ENCODE measurements around the gene HYAL2.

HYAL2 gene

DNA sequence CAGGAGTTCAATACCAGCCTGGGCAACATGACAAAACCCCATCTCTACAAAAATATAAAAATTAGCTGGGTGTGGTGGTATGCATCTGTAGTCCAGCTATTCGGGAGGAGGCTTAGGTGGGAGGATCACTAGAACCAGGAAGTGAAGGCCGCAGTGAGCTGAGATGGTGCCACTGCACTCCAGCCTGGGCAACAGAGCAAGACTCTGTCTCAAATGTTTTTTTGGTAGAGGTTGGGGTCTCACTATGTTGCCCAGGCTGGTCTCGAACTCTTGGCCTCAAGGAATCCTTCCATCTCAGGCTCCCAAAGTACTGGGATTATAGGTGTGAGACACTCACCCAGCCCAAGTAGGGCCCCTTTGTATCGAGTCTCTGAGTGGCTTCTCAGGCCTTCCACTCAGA, 28.5 kb downstream of the HYAL2 start:
- ATAC-seq, result no peak
- no peak for TF ChIP-seq OSR1 (CRISPR knock-in tag; IDR thresholded peaks at IDR 0.05)
- no peak for TF ChIP-seq CSDC2 (CRISPR knock-in tag; IDR thresholded peaks at IDR 0.05)
- TF ChIP-seq, protein P1, sequence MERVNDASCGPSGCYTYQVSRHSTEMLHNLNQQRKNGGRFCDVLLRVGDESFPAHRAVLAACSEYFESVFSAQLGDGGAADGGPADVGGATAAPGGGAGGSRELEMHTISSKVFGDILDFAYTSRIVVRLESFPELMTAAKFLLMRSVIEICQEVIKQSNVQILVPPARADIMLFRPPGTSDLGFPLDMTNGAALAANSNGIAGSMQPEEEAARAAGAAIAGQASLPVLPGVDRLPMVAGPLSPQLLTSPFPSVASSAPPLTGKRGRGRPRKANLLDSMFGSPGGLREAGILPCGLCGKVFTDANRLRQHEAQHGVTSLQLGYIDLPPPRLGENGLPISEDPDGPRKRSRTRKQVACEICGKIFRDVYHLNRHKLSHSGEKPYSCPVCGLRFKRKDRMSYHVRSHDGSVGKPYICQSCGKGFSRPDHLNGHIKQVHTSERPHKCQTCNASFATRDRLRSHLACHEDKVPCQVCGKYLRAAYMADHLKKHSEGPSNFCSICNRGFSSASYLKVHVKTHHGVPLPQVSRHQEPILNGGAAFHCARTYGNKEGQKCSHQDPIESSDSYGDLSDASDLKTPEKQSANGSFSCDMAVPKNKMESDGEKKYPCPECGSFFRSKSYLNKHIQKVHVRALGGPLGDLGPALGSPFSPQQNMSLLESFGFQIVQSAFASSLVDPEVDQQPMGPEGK (CRISPR knock-in tag; IDR thresholded peaks at IDR 0.05; ENCODE audit: borderline replicate concordance), result no peak
- TF ChIP-seq ZC3H10 (CRISPR knock-in tag; IDR thresholded peaks at IDR 0.05), result no peak
- TF ChIP-seq ZFP30 (CRISPR knock-in tag; IDR thresholded peaks at IDR 0.05), result no peak
- no peak for TF ChIP-seq ZFP3 (CRISPR knock-in tag; IDR thresholded peaks at IDR 0.05)
- no peak for TF ChIP-seq ZNF565 (CRISPR knock-in tag; conservative IDR thresholded peaks at IDR 0.05; ENCODE audit: low read depth)
- TF ChIP-seq TSHZ2 (CRISPR knock-in tag; IDR thresholded peaks at IDR 0.05), result no peak
- TF ChIP-seq, protein P2, sequence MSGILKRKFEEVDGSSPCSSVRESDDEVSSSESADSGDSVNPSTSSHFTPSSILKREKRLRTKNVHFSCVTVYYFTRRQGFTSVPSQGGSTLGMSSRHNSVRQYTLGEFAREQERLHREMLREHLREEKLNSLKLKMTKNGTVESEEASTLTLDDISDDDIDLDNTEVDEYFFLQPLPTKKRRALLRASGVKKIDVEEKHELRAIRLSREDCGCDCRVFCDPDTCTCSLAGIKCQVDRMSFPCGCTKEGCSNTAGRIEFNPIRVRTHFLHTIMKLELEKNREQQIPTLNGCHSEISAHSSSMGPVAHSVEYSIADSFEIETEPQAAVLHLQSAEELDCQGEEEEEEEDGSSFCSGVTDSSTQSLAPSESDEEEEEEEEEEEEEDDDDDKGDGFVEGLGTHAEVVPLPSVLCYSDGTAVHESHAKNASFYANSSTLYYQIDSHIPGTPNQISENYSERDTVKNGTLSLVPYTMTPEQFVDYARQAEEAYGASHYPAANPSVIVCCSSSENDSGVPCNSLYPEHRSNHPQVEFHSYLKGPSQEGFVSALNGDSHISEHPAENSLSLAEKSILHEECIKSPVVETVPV (CRISPR knock-in tag; IDR thresholded peaks at IDR 0.05), result no peak
- TF ChIP-seq TOX (CRISPR knock-in tag; IDR thresholded peaks at IDR 0.05; ENCODE audit: borderline replicate concordance), result no peak
- no peak for TF ChIP-seq CREB5 (CRISPR knock-in tag; IDR thresholded peaks at IDR 0.05; ENCODE audit: low read depth)
- no peak for TF ChIP-seq ZNF70 (CRISPR knock-in tag; IDR thresholded peaks at IDR 0.05)
- no peak for TF ChIP-seq GLIS3 (CRISPR knock-in tag; IDR thresholded peaks at IDR 0.05)
- TF ChIP-seq TCF4 (CRISPR knock-in tag; IDR thresholded peaks at IDR 0.05; ENCODE audit: borderline replicate concordance), result no peak

DNA sequence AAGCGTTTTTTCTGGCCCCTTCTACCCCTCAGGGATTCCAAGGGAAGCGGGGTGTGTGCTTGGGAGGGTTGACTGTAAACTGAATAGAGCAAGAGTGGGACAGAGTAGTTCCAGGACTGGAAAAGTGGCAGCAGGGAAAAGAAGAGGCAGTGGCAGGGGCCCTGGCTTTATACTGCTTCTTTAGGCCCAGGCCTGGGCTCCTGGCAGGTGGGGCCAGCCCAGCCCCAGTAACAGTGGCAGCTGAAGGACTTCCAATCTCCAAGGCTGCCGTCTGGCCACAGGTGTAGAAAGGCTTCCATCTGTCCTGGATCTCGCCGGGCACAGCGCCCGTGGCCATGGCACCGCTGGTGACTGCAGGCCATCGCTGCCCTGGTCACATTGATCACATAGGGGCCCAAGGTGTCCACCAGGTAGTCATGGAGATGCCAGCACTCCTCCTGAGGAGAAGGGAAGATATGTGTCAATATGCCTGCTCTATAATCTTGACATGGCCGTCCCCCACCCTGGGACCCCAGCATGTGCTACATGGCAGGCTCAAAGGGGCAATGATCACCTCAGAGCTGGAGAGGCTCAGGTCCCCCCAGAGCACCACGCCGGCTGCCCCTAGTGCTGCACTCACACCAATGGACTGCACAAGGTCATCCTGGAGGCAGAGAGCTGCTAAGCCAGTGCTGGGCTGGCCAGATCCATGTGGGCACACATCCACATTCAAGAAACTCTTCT, 29.3 kb downstream of the HYAL2 start:
- no peak for ATAC-seq
- TF ChIP-seq ZNF70 (CRISPR knock-in tag; IDR thresholded peaks at IDR 0.05) (no peak), TSHZ2 (CRISPR knock-in tag; IDR thresholded peaks at IDR 0.05) (no peak), ZNF8 (CRISPR knock-in tag; IDR thresholded peaks at IDR 0.05) (no peak), ESRRG (CRISPR knock-in tag; IDR thresholded peaks at IDR 0.05) (no peak), GLIS3 (CRISPR knock-in tag; IDR thresholded peaks at IDR 0.05) (no peak), PPARA (CRISPR knock-in tag; IDR thresholded peaks at IDR 0.05; ENCODE audit: borderline replicate concordance) (no peak), ZFP3 (CRISPR knock-in tag; IDR thresholded peaks at IDR 0.05) (no peak), RARB (CRISPR knock-in tag; IDR thresholded peaks at IDR 0.05) (no peak), CSDC2 (CRISPR knock-in tag; IDR thresholded peaks at IDR 0.05) (no peak), TCF4 (CRISPR knock-in tag; IDR thresholded peaks at IDR 0.05; ENCODE audit: borderline replicate concordance) (no peak), ISL1 (CRISPR knock-in tag; IDR thresholded peaks at IDR 0.05) (no peak), BACH2 (CRISPR knock-in tag; IDR thresholded peaks at IDR 0.05; ENCODE audit: borderline replicate concordance) (no peak)
- TF ChIP-seq, protein P3, sequence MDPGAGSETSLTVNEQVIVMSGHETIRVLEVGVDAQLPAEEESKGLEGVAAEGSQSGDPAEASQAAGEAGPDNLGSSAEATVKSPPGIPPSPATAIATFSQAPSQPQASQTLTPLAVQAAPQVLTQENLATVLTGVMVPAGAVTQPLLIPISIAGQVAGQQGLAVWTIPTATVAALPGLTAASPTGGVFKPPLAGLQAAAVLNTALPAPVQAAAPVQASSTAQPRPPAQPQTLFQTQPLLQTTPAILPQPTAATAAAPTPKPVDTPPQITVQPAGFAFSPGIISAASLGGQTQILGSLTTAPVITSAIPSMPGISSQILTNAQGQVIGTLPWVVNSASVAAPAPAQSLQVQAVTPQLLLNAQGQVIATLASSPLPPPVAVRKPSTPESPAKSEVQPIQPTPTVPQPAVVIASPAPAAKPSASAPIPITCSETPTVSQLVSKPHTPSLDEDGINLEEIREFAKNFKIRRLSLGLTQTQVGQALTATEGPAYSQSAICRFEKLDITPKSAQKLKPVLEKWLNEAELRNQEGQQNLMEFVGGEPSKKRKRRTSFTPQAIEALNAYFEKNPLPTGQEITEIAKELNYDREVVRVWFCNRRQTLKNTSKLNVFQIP (CRISPR knock-in tag; IDR thresholded peaks at IDR 0.05; ENCODE audit: borderline replicate concordance, low read depth), result no peak

All from SK-N-SH treated with all-trans-retinoic acid at 6 μM for 48 hours (cell line).